GM12878 (cell line): Measurements from ENCODE around the gene PDZD2. TPM values are rescaled to one million over a fixed set of nuclear protein-coding genes. Genes with fewer than 3 reads are reported as not detected.
"Not testable (repeated sequence)": the region's sequence is repeated elsewhere in the genome, so short reads cannot be mapped to it uniquely, and the experiment has no call there.

Experiments used
- ATAC-seq: fragments of 200-7000 bp; cut with Tn5 transposase; 3 replicates; pipeline ENCODE4 v1.9.1; 2020; ENCODE audit warnings: mild to moderate bottlenecking, moderate library complexity
- BruUV-seq: library from RNA; stranded (reverse); fragments of 400-500 nt; replicated peaks from 2 replicates; lab custom pipeline; 2021; lab: Mats Ljungman, UMichigan
- CTCF ChIA-PET: fragments of 300-600 bp; sonication (Branson Sonifier 250); formaldehyde crosslinking; extraction: SDS; loops from one replicate; lab custom pipeline; 2021; ENCODE audit warnings: inconsistent platforms; lab: Yijun Ruan, JAX
- POLR2A ChIA-PET: fragments of 350-600 bp; formaldehyde crosslinking; extraction: SDS; loops from one replicate; lab custom pipeline; 2021; ENCODE audit warnings: inconsistent platforms; lab: Charles Lee
- RAD21 ChIA-PET: fragments of 300-600 bp; sonication (Branson Sonifier 250); formaldehyde crosslinking; loops from one replicate; lab custom pipeline; 2023; ENCODE audit warnings: antibody characterized with exemption; ENCODE audit not compliant: unreplicated experiment; lab: Charles Lee
- SMC1A ChIA-PET: fragments of 300-600 bp; sonication (Branson Sonifier 250); formaldehyde crosslinking; loops from one replicate; lab custom pipeline; 2023; ENCODE audit not compliant: unreplicated experiment, uncharacterized antibody; lab: Charles Lee
- DNase-seq: peaks from one replicate; pipeline ENCODE4 v3.0.0-alpha.2; 2011; ENCODE audit warnings: low read depth, low spot score
- FAIRE-seq: peaks from 3 replicates; lab custom pipeline; 2011; peaks lifted over from hg19 to GRCh38; lab: Jason Lieb, UNC
- H2AFZ ChIP-seq: 2 replicates; pipeline ENCODE4 v1.6.0; 2011; ENCODE audit warnings: low read depth, low read length, control low read depth; ENCODE audit not compliant: control insufficient read depth
- H3K27ac ChIP-seq: 2 replicates; pipeline ENCODE4 v1.5.1; 2011; ENCODE audit warnings: control low read depth; ENCODE audit not compliant: control insufficient read depth, insufficient read depth
- H3K27me3 ChIP-seq, 2 experiments: replicated peaks in 1 of 2; 2 replicates each; pipeline versions ENCODE4 v1.6.0 to v1.6.1; 2011; ENCODE audit warnings: low read length in 1 of 2; ENCODE audit not compliant: control insufficient read depth in 2 of 2, insufficient read depth in 2 of 2
- H3K36me3 ChIP-seq, 2 experiments: 2 replicates each; pipeline ENCODE4 v1.5.1; 2011; ENCODE audit warnings: low read length in 1 of 2; ENCODE audit not compliant: control insufficient read depth in 2 of 2, insufficient read depth in 2 of 2
- H3K4me1 ChIP-seq: 2 replicates; pipeline ENCODE4 v1.6.1; 2011; ENCODE audit warnings: mild to moderate bottlenecking, low read length, moderate library complexity, mixed read lengths; ENCODE audit not compliant: control insufficient read depth, insufficient read depth
- H3K4me2 ChIP-seq: 2 replicates; pipeline ENCODE4 v1.6.0; 2011; ENCODE audit warnings: control low read depth; ENCODE audit not compliant: control insufficient read depth, insufficient read depth
- H3K4me3 ChIP-seq: fragments of 200-600 bp; sonication (generic); 2 replicates; pipeline ENCODE4 v1.5.1; 2016
- H3K79me2 ChIP-seq: 2 replicates; pipeline ENCODE4 v1.6.0; 2011; ENCODE audit warnings: low read length; ENCODE audit not compliant: control insufficient read depth, insufficient read depth
- H3K9ac ChIP-seq: 2 replicates; pipeline ENCODE4 v1.8.0; 2011; ENCODE audit warnings: low read length, control low read depth, mixed read lengths; ENCODE audit not compliant: control insufficient read depth, insufficient read depth
- H3K9me3 ChIP-seq: replicated peaks from 3 replicates; pipeline ENCODE4 v1.5.1; 2011; ENCODE audit warnings: mild to moderate bottlenecking, low read length; ENCODE audit not compliant: control insufficient read depth, insufficient read depth
- H4K20me1 ChIP-seq: 2 replicates; pipeline ENCODE4 v1.6.0; 2011; ENCODE audit not compliant: control insufficient read depth, insufficient read depth
- ASH2L ChIP-seq: fragments of 300-600, 200-600 bp; sonication (generic); IDR thresholded peaks from 2 replicates; pipeline ENCODE4 v1.6.1; 2017; ENCODE audit warnings: low read depth, mild to moderate bottlenecking, borderline replicate concordance
- BRCA1 ChIP-seq: IDR thresholded peaks from 2 replicates; pipeline ENCODE4 v1.6.1; 2011; ENCODE audit warnings: low read depth, low read length, improper control_type of control experiment
- CTCF ChIP-seq, 3 experiments: IDR thresholded peaks in 2 of 3; conservative IDR thresholded peaks in 1 of 3; 2 replicates each; pipeline ENCODE4 v1.5.1; 2011; ENCODE audit warnings: low read depth in 3 of 3, low read length in 3 of 3, mild to moderate bottlenecking in 3 of 3, control low read depth in 2 of 3, moderate library complexity in 2 of 3, inconsistent platforms in 1 of 3, mixed read lengths in 1 of 3; ENCODE audit not compliant: control insufficient read depth in 2 of 3, insufficient read depth in 1 of 3; ENCODE audit errors: extremely low read depth in 1 of 3
- IRF3 ChIP-seq: fragments of 450-650 bp; IDR thresholded peaks from 2 replicates; pipeline ENCODE4 v1.6.1; 2014; ENCODE audit warnings: mild to moderate bottlenecking
- JUND ChIP-seq: IDR thresholded peaks from 2 replicates; pipeline ENCODE4 v1.6.1; 2012; ENCODE audit warnings: low read depth, mild to moderate bottlenecking, low read length, improper control_type of control experiment, moderate library complexity
- NR2C1 ChIP-seq: fragments of 450-650 bp; IDR thresholded peaks from 2 replicates; pipeline ENCODE4 v1.6.1; 2017; ENCODE audit warnings: antibody characterized with exemption, mild to moderate bottlenecking, moderate library complexity
- REST ChIP-seq: IDR thresholded peaks from 2 replicates; pipeline ENCODE4 v1.6.1; 2012; ENCODE audit warnings: mild to moderate bottlenecking, low read depth, low read length
- SMARCA5 ChIP-seq: fragments of 450-650 bp; IDR thresholded peaks from 2 replicates; pipeline ENCODE4 v1.6.1; 2017; ENCODE audit warnings: mild to moderate bottlenecking
- SMC3 ChIP-seq: IDR thresholded peaks from 2 replicates; pipeline ENCODE4 v1.6.1; 2011; ENCODE audit warnings: low read length, improper control_type of control experiment, borderline replicate concordance
- TCF3 ChIP-seq: IDR thresholded peaks from 2 replicates; pipeline ENCODE4 v1.6.1; 2012; ENCODE audit warnings: low read depth, mild to moderate bottlenecking, low read length, borderline replicate concordance; ENCODE audit not compliant: insufficient read depth
- ZNF274 ChIP-seq: IDR thresholded peaks from one replicate; pipeline ENCODE4 v1.8.0; 2011; ENCODE audit not compliant: insufficient read length, insufficient read depth
- WGBS: methylation state at CpG from one replicate; pipeline ENCODE4 v1.1.6; 2016; ENCODE audit warnings: low lambda C conversion rate; ENCODE audit not compliant: insufficient replicate concordance, insufficient coverage; ENCODE audit errors: missing lambda C conversion rate; 5-methylcytosine and 5-hydroxymethylcytosine counted together
- in situ Hi-C: fragments of 300-500 bp; cut with MboI; formaldehyde crosslinking; loops from 9 replicates; pipeline ENCODE4 v1.14.3; 2018; ENCODE audit warnings: mixed read lengths
- intact Hi-C: fragments of 100-400 bp; cut with micrococcal nuclease; formaldehyde crosslinking; loops from one replicate; pipeline ENCODE4 v1.14.2; 2022; ENCODE audit not compliant: unreplicated experiment
- polyA plus RNA-seq, 11 experiments: library from polyadenylated mRNA; depleted of rRNA in 4 of 11; unstranded in 6 of 11; stranded (reverse) in 5 of 11; fragments of >200 nt; fragmentation: Nextera tagmentation in 4 of 11; fragmentation: Illumina TruSeq in 1 of 11; extraction: Ambion mirVana in 4 of 11; extraction: Trizol in 1 of 11; gene quantifications; 1 replicate in 1 of 11; 2 replicates in 10 of 11; pipeline versions ENCODE4 v1.2.1 to v1.2.3, GENCODE V29; 2011 to 2016; ENCODE audit warnings: inconsistent platforms in 2 of 11, missing spikeins in 2 of 11, low read depth in 1 of 11
- total RNA-seq, 4 experiments: library from RNA; depleted of rRNA in 3 of 4; stranded (reverse); fragments of >200 nt in 3 of 4; fragmentation: Illumina TruSeq in 1 of 4; extraction: Trizol in 1 of 4; gene quantifications; 2 replicates each; pipeline versions ENCODE4 v1.2.1 to v1.2.3, GENCODE V29; 2013 to 2021

Gene PDZD2
- total and polyA plus RNA-seq, 10 of the 15 experiments (the other 5 are each of a cell fraction or from before 2014, with no cell fraction given), result 0.01 to 0.58 (median 0.29) TPM; not detected in 3

- TF ChIP-seq CTCF (IDR thresholded peaks at IDR 0.05 in 2 of 3, conservative IDR thresholded peaks at IDR 0.05 in 1 of 3; ENCODE audit: control insufficient read depth in 2 of 3, extremely low read depth in 1 of 3, insufficient read depth in 1 of 3, low read depth in 3 of 3, low read length in 3 of 3), result peak; percentile 64 to 80 (median 69)
- no peak for TF ChIP-seq NR2C1
- no peak for TF ChIP-seq ZNF274
- TF ChIP-seq TCF3, result no peak
- no peak for TF ChIP-seq ASH2L
- peak; percentile 78 for TF ChIP-seq SMC3
- TF ChIP-seq IRF3, result no peak
- TF ChIP-seq REST, result no peak
- no peak for TF ChIP-seq BRCA1
- TF ChIP-seq JUND, result no peak
- no peak for TF ChIP-seq SMARCA5
Measured at GRCh38 chr5:32076699-32077695, 438.1 kb downstream of the PDZD2 start (continued).

GRCh38 chr5:32078855-32079254, 439.9 kb downstream of the PDZD2 start:
- FAIRE-seq, intact Hi-C loops: not testable (repeated sequence)

More at GRCh38 chr5:32078855-32079254, 439.9 kb downstream of the PDZD2 start:
- H3K79me2 ChIP-seq, H3K9ac ChIP-seq, CTCF ChIA-PET, H3K4me2 ChIP-seq, H3K36me3 ChIP-seq, in situ Hi-C loops, RAD21 ChIA-PET, H3K4me1 ChIP-seq, H3K4me3 ChIP-seq, H3K27ac ChIP-seq, H3K9me3 ChIP-seq, H2AFZ ChIP-seq, DNase-seq, SMC1A ChIA-PET, H4K20me1 ChIP-seq, H3K27me3 ChIP-seq, BruUV-seq, ATAC-seq: not testable (repeated sequence)
- WGBS, result 75% methylated on average over 6 of the region's 6 CpGs
- POLR2A ChIA-PET, result interaction anchor here (0.6 kb wide), 1 partner anchor 541 kb away, joined by 4 read pairs; no protein-coding TSS in a partner anchor
